H1 (cell line): ENCODE measurements around the gene EPYC. TPM values are rescaled to one million over a fixed set of nuclear protein-coding genes. Genes with fewer than 3 reads are reported as not detected.

Experiments used
- GTF2F1 ChIP-seq: IDR thresholded peaks from 2 replicates; pipeline ENCODE4 v1.6.1; 2012; ENCODE audit warnings: low read depth, low read length, improper control_type of control experiment, borderline replicate concordance
- RBBP5 ChIP-seq: IDR thresholded peaks from 2 replicates; pipeline ENCODE4 v1.7.1; 2012; ENCODE audit warnings: low read depth, mild to moderate bottlenecking, inconsistent platforms, low read length, moderate library complexity, borderline replicate concordance
- SIX5 ChIP-seq: IDR thresholded peaks from 2 replicates; pipeline ENCODE4 v1.6.1; 2011; ENCODE audit warnings: mild to moderate bottlenecking, low read depth, low read length
- polyA plus RNA-seq, 7 experiments: library from polyadenylated mRNA; depleted of rRNA in 3 of 7; stranded (reverse) in 5 of 7; unstranded in 2 of 7; fragments of >200 nt in 5 of 7; fragments of 200-250 nt in 2 of 7; gene quantifications; 1 replicate in 5 of 7; 2 replicates in 1 of 7; 4 replicates in 1 of 7; pipeline versions ENCODE4 v1.2.1 to v1.2.3, GENCODE V29; 2011 to 2013; ENCODE audit warnings: missing spikeins in 2 of 7, mixed read lengths in 2 of 7
- total RNA-seq: library from RNA; stranded (reverse); fragmentation: NEBNext Ultra II Directional; extraction: Animal tissue kit (Norgen Biotek cat#: 25700); gene quantifications from 2 replicates; pipeline ENCODE4 v1.2.1, GENCODE V29; 2021

EPYC gene
- total and polyA plus RNA-seq, 2 of the 8 experiments (the other 6 are each of a cell fraction or from before 2014, with no cell fraction given), result not detected

- no peak for TF ChIP-seq SIX5
- TF ChIP-seq GTF2F1, result no peak
- no peak for TF ChIP-seq RBBP5
These were observed 46.4 kb downstream of the EPYC start (continued) for GRCh38 chr12:90958347-90958746.
